ENCODE measurements around the gene AGBL1.

The AGBL1 gene

DNA sequence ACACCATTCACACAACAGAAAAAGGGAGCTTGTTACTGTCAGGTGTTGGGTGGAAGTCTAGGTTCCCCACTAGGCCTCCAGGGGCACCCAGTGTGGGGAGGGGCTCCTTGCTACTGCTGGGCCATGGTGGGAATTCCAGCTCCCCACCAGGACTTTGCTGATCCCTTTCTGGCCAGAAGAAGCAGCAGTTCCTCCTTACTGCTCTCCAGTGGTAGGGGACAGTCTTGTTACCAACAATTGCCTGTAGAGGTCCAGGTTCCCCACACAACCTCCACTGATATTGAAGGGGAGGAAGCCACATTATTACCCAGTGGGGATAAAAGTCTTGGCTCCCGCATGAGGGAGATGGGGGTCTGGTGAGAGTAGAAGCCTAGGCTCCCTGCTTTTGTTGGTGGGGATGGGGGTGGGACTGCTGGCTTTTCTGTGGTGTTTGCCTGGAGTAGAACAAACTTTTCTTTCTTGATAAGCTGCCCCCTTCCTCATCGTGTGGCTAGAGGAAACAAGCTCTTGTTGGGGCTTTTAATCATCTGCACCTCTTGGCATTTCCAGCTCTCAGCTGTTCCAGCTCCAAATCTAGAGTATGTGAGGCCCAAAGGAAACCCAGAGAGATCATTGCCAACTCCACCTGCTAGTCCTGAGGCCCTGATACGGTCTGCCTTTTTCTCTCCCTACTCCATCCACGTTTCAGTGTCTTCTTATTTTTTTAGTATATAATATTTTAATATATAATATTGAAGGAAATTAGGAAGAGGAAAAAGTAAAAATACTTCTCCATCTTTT, 824.2 kb downstream of the AGBL1 start:
- no peak for DNase-seq

DNA sequence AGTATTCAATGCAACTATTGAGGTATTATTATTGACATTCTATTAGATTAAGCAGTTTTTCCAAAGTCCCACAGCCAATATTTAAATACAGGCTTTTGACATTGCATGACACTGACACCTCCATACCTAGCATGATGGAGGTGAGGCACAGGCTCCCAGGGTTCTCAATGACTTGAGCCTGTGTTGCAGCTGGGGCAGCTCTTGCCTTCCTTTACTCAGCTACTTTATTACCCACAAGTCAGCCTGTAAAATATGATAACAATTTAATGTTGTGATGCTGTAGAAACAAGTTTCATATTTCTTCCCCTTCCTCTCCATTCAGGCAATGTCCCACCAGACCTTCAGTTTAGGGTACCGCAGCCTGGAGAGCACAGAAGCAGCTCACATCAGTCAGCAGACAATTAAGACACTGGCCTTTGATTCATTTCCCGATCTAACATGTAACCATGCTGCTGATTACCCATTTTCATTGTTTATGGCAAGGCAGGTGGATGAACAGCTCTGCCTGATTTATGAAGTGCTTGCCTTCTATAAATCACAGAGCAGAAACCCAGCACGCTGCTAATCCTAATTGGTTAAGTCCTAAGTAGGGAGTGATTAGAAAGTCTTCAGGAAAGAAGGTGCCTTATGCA, 826.1 kb downstream of the AGBL1 start:
- DNase-seq, result no peak

GRCh38 chr15:86906376-86906775, 826.7 kb downstream of the AGBL1 start:
- DNase-seq, result no peak

GRCh38 chr15:86911022-86911421, 831.4 kb downstream of the AGBL1 start:
- no peak for DNase-seq

DNA sequence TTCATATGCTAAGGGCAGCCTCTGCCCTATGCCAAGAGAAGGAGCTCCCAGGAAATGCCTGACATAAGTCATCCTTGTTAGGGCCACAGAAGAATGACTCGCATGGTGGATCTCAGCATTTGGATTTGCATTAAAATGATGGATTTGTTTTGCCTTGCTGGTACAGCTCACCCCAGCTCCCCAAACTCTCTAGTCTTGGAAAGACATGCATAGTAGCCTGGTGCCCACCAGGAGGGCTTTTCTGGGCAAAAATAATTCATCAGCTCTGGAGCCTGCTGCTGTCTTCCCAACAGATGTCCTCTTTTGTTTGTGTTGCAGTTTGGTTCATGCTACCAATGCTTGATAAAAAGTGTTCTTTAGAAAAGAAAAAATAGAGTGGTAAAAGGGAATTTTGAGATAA, 833.0 kb downstream of the AGBL1 start:
- no peak for DNase-seq

- DNase-seq, result no peak
Measured at GRCh38 chr15:86915811-86916331, 836.2 kb downstream of the AGBL1 start.

DNA sequence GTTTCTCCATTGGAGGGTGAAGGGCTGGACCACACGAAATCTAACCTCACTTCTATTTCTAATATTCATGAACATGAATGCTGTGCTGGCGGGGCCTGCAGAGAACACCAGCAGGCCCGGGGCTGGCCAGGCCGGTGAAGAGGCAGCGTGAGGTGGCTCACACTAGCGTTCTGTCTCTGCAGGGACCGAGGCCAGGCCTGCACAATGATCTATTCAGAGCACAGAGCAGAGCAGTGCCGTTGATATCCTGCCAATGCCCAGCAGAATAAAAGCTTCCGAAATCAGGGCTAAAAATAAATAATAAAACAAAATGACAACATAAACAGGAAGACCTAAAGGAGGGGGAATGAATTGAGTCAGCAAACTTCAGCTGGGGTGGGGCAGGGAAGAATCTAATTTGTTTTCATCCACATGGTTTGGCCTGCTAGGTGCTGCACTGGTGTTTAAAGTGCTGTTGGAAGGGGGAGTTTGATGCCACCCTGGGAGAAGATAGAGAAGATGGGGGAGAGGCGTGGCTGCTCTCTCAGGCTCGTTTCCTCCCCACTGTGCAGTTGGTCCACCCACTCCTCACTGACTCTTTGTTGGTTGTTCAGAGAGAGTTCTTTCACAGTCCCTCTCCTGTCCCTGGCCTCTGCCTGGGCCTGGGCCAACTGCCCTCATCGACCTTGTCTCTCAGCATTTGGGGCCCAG, 837.1 kb downstream of the AGBL1 start:
- DNase-seq, result no peak

- DNase-seq, result no peak
Measured at GRCh38 chr15:86917361-86917671, 837.6 kb downstream of the AGBL1 start.

GRCh38 chr15:86919581-86919980, 839.9 kb downstream of the AGBL1 start:
- DNase-seq, result no peak

GRCh38 chr15:86929461-86929860, 849.8 kb downstream of the AGBL1 start:
- DNase-seq, result no peak

DNA sequence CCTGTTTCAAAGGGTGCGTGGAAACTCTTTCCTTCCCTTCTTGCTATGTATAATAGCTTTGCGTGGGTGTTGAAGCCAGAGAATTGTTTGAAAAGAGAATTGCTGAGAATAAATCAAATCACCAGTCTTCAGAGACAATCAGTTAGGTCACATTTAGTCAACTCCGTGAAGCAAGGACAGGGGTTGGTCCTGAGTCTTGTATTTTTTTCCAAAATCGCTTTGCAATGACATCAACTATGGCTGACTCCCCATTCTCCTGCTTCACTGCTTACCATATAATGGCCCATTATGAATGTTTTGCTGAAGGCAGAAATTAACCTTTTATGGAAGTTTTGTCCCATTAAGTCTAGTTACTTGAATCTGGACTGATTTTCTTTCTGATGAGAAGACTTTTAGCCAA, 852.8 kb downstream of the AGBL1 start:
- no peak for DNase-seq

DNA sequence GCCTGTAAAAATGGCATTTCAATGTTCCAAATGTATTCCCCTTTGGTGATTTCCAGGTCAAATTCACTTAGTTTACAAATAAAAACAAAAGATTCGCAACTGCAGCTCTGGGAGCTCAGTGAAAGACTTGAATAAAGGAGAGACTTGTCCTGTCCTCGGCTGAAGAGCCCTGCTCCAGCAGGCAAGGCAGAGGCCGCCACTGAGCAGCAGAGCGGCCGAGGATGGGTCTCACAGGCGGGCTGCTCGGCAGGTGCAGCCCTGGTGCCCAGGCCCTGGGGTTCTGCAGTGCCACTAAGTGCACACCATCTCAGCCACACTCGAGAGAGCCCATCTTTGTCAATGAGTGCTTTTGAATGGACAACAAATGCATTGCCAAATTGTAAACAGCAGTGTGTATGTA, 856.2 kb downstream of the AGBL1 start:
- no peak for DNase-seq

- no peak for DNase-seq
Measured at GRCh38 chr15:86942285-86942684, 862.6 kb downstream of the AGBL1 start.

- no peak for DNase-seq
Measured at GRCh38 chr15:86948719-86949118, 869.0 kb downstream of the AGBL1 start.

DNA sequence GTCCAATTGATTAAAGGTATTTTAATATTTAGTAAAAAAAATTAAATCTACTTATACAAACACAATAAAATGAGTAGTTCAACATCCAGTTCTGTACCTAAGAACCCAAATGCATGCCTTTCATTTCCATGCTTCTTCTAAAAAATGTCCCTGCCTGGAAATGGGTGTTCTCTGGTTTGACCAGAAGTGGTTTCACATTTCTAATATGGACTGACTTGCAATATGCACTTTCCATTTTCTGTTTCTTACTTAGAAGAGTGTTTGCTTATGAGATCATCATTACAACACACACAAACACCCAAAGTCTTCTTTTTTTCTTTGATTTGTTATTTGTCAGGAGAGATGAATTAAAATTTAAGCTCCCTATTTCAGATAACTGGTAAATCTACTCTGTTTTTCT, 879.6 kb downstream of the AGBL1 start:
- DNase-seq, result no peak

DNA sequence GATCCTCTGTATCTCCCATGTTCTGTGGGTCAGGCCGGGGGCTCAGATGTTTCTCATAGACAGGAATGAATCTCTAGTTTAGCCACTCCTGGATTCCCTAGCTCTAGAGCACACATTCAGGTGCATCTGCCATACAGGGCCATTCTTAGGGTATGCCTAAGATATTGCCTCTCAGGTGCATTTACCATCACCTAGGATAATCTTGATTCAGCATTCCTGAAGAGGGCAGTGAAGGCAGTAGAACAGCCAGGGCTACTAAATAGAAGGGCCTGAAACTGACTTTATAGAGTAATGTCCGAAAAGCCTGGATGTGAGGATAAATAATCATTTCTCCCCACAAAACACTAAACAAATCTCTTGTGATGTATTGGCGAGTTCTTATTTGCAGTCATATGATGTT, 882.0 kb downstream of the AGBL1 start:
- no peak for DNase-seq

GRCh38 chr15:86964271-86964670, 884.6 kb downstream of the AGBL1 start:
- DNase-seq, result no peak

DNA sequence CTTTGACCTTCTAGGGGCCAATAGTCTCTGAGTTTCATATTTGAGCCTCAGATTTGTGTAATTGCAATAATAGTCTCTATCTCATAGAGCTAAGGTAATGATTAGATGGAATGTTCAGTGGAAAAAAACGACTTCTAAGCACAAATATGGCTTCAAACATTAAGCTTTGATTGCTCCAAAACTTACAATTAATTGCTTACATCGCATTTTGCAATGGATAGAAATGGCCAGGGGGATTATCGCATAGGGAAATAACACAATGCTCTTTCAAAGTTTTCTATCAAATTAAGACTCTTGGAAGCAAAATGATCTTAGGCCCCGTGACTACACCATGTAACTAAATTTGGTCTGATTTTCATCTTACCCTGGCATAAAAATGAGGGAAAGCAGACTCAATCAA, 888.6 kb downstream of the AGBL1 start:
- no peak for DNase-seq

DNA sequence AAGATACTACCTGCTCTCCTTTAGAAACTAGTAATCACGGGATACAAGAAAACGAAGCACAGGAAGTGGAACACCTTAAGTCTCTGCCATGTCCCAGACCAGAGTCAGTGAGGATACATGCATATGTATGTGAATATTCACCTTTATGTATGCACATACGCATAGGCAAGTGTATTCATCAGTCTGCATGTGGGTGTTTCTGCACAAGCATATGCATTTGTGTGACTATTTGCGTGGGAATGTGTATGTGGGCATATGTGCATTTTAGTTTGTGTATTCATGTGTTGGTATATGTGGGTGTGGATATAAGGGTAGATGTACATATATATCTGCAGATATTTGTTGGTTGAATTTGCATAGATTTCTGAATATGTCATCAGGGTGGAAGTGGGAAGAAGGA, 889.7 kb downstream of the AGBL1 start:
- no peak for DNase-seq

GRCh38 chr15:86973284-86973844, 893.7 kb downstream of the AGBL1 start:
- no peak for DNase-seq

GRCh38 chr15:86988033-86988432, 908.4 kb downstream of the AGBL1 start:
- DNase-seq, result no peak

GRCh38 chr15:87021751-87022150, 942.1 kb downstream of the AGBL1 start:
- no peak for DNase-seq

GRCh38 chr15:87031540-87032230, 952.0 kb downstream of the AGBL1 start:
- no peak for DNase-seq

Measured in NCI-H2029 treated with DMSO at 0.1 percent for 48 hours (cell line).